Activated T-helper 1 cell treated with anti-CD3 and anti-CD28 coated beads, Interleukin-12 subunit alpha, Interleukin-12 subunit beta, Interleukin-2, Interleukin-4 antibody, amounts not matched to agents 30 ng/mL and 10 ng/mL and 1 ng/mL, durations not matched to agents 14 hours and 24 hours and 36 hours (primary cell): ENCODE data around the gene MAP3K4. TPM values are rescaled to one million over a fixed set of nuclear protein-coding genes. Genes with fewer than 3 reads are reported as not detected.
A peak's percentile ranks its signal among the peaks of the same experiment; 100 is the strongest.

Experiments
- DNase-seq: peaks from one replicate; pipeline ENCODE4 v3.0.0; 2021; ENCODE audit warnings: low spot score
- H3K27ac Mint-ChIP-seq: one replicate; pipeline ENCODE4 v1.8.0; 2021; ENCODE audit warnings: mild to moderate bottlenecking, mixed read lengths
- H3K27me3 Mint-ChIP-seq: one replicate; pipeline ENCODE4 v1.8.0; 2022; ENCODE audit warnings: mild to moderate bottlenecking, moderate library complexity, mixed read lengths; ENCODE audit not compliant: insufficient read depth
- H3K36me3 Mint-ChIP-seq: one replicate; pipeline ENCODE4 v1.8.0; 2021; ENCODE audit warnings: low read depth, mixed read lengths
- H3K4me1 Mint-ChIP-seq: one replicate; pipeline ENCODE4 v1.8.0; 2021; ENCODE audit warnings: low read depth, mixed read lengths
- H3K4me3 Mint-ChIP-seq: one replicate; pipeline ENCODE4 v1.8.0; 2021; ENCODE audit warnings: mild to moderate bottlenecking, moderate library complexity, mixed read lengths
- H3K9me3 Mint-ChIP-seq: one replicate; pipeline ENCODE4 v1.8.0; 2021; ENCODE audit warnings: mixed read lengths
- intact Hi-C: fragments of 100-400 bp; cut with micrococcal nuclease; formaldehyde crosslinking; loops from one replicate; pipeline ENCODE4 v1.15.1; 2024
- total RNA-seq: library from RNA; stranded (reverse); gene quantifications from 2 replicates; pipeline ENCODE4 v1.2.3, GENCODE V29; 2022

The MAP3K4 gene
- total RNA-seq, 1 donor from 2014 or later: 47.0 TPM

GRCh38 chr6:161091972-161092701 is 100.6 kb downstream of the MAP3K4 start:
- H3K27ac Mint-ChIP-seq: peak overlapping the region; percentile 20
- H3K9me3 Mint-ChIP-seq: no peaks in the 10 kb centered on the region
- intact Hi-C loops: no loop called here
- no peak for DNase-seq
- peaks cover 7% of the 10 kb centered on the region for H3K4me1 Mint-ChIP-seq
- no peak overlapping the region for H3K4me3 Mint-ChIP-seq
- no peaks in the 10 kb centered on the region for H3K27me3 Mint-ChIP-seq
- H3K36me3 Mint-ChIP-seq: peaks cover 44% of the 10 kb centered on the region

GRCh38 chr6:161094955-161095354 is 103.4 kb downstream of the MAP3K4 start:
- Mint-ChIP-seq H3K27me3 (no peaks in the 10 kb centered on the region), H3K4me3 (no peak overlapping the region), H3K27ac (no peak overlapping the region), H3K4me1 (peaks cover 7% of the 10 kb centered on the region), H3K9me3 (no peaks in the 10 kb centered on the region), H3K36me3 (peaks cover 33% of the 10 kb centered on the region)
- intact Hi-C loops: no loop called here
- DNase-seq: no peak

GRCh38 chr6:161095916-161096315 is 104.3 kb downstream of the MAP3K4 start:
- no peak overlapping the region for H3K4me3 Mint-ChIP-seq
- no peak overlapping the region for H3K27ac Mint-ChIP-seq
- H3K4me1 Mint-ChIP-seq: peaks cover 7% of the 10 kb centered on the region
- DNase-seq: no peak
- intact Hi-C loops: no loop called here
- H3K9me3 Mint-ChIP-seq: no peaks in the 10 kb centered on the region
- H3K27me3 Mint-ChIP-seq: no peaks in the 10 kb centered on the region
- peaks cover 30% of the 10 kb centered on the region for H3K36me3 Mint-ChIP-seq

- intact Hi-C loops: loop anchor here (5.0 kb wide), 1 partner anchor 272 kb away; no protein-coding TSS in a partner anchor
- no peaks in the 10 kb centered on the region for H3K27me3 Mint-ChIP-seq
- H3K27ac Mint-ChIP-seq: no peak overlapping the region
- H3K36me3 Mint-ChIP-seq: peaks cover 29% of the 10 kb centered on the region
- DNase-seq: no peak
- peaks cover 4% of the 10 kb centered on the region for H3K4me1 Mint-ChIP-seq
- H3K4me3 Mint-ChIP-seq: no peak overlapping the region
- H3K9me3 Mint-ChIP-seq: no peaks in the 10 kb centered on the region
Measured at GRCh38 chr6:161100072-161100471, 108.5 kb downstream of the MAP3K4 start.

GRCh38 chr6:161101517-161101916 is 109.9 kb downstream of the MAP3K4 start:
- no peaks in the 10 kb centered on the region for H3K9me3 Mint-ChIP-seq
- intact Hi-C loops: loop anchor here (5.0 kb wide), 1 partner anchor 271 kb away; no protein-coding TSS in a partner anchor
- H3K27ac Mint-ChIP-seq: no peak overlapping the region
- H3K4me1 Mint-ChIP-seq: peaks cover 10% of the 10 kb centered on the region
- no peak overlapping the region for H3K4me3 Mint-ChIP-seq
- no peak for DNase-seq
- peaks cover 30% of the 10 kb centered on the region for H3K36me3 Mint-ChIP-seq
- H3K27me3 Mint-ChIP-seq: no peaks in the 10 kb centered on the region

GRCh38 chr6:161103475-161103874 is 111.9 kb downstream of the MAP3K4 start:
- Mint-ChIP-seq H3K36me3 (peaks cover 34% of the 10 kb centered on the region), H3K4me3 (no peak overlapping the region), H3K27ac (no peak overlapping the region), H3K9me3 (no peaks in the 10 kb centered on the region), H3K27me3 (no peaks in the 10 kb centered on the region), H3K4me1 (peaks cover 10% of the 10 kb centered on the region)
- intact Hi-C loops: loop anchor here (5.0 kb wide), 1 partner anchor 269 kb away; no protein-coding TSS in a partner anchor
- DNase-seq: no peak

GRCh38 chr6:161104966-161105365 is 113.4 kb downstream of the MAP3K4 start:
- Mint-ChIP-seq H3K4me1 (peaks cover 10% of the 10 kb centered on the region), H3K4me3 (no peak overlapping the region), H3K27me3 (no peaks in the 10 kb centered on the region), H3K9me3 (no peaks in the 10 kb centered on the region), H3K27ac (no peak overlapping the region), H3K36me3 (peaks cover 39% of the 10 kb centered on the region)
- no peak for DNase-seq
- intact Hi-C loops: loop anchor here (5.0 kb wide), 1 partner anchor 267 kb away; no protein-coding TSS in a partner anchor

- H3K36me3 Mint-ChIP-seq: peaks cover 43% of the 10 kb centered on the region
- no peak for DNase-seq
- H3K4me3 Mint-ChIP-seq: no peak overlapping the region
- no peaks in the 10 kb centered on the region for H3K27me3 Mint-ChIP-seq
- H3K4me1 Mint-ChIP-seq: peaks cover 10% of the 10 kb centered on the region
- H3K9me3 Mint-ChIP-seq: no peaks in the 10 kb centered on the region
- no peak overlapping the region for H3K27ac Mint-ChIP-seq
- intact Hi-C loops: no loop called here
Measured at GRCh38 chr6:161105408-161105807, 113.8 kb downstream of the MAP3K4 start.

GRCh38 chr6:161107779-161108730 is 116.5 kb downstream of the MAP3K4 start:
- no peak overlapping the region for H3K27ac Mint-ChIP-seq
- no peaks in the 10 kb centered on the region for H3K27me3 Mint-ChIP-seq
- no peak overlapping the region for H3K4me3 Mint-ChIP-seq
- peaks cover 32% of the 10 kb centered on the region for H3K4me1 Mint-ChIP-seq
- intact Hi-C loops: no loop called here
- no peaks in the 10 kb centered on the region for H3K9me3 Mint-ChIP-seq
- no peak for DNase-seq
- H3K36me3 Mint-ChIP-seq: peaks cover 61% of the 10 kb centered on the region

- H3K9me3 Mint-ChIP-seq: no peaks in the 10 kb centered on the region
Measured at GRCh38 chr6:161108916-161109315, 117.3 kb downstream of the MAP3K4 start.

GRCh38 chr6:161109366-161109765 is 117.8 kb downstream of the MAP3K4 start:
- Mint-ChIP-seq H3K4me3 (no peak overlapping the region), H3K36me3 (peaks cover 52% of the 10 kb centered on the region), H3K27me3 (no peaks in the 10 kb centered on the region), H3K27ac (no peak overlapping the region), H3K4me1 (peaks cover 33% of the 10 kb centered on the region), H3K9me3 (no peaks in the 10 kb centered on the region)
- intact Hi-C loops: no loop called here
- DNase-seq: no peak

More at GRCh38 chr6:161108916-161109315, 117.3 kb downstream of the MAP3K4 start:
- H3K27ac Mint-ChIP-seq: no peak overlapping the region
- H3K27me3 Mint-ChIP-seq: no peaks in the 10 kb centered on the region
- intact Hi-C loops: no loop called here
- H3K4me1 Mint-ChIP-seq: peaks cover 33% of the 10 kb centered on the region
- peaks cover 54% of the 10 kb centered on the region for H3K36me3 Mint-ChIP-seq
- no peak for DNase-seq
- H3K4me3 Mint-ChIP-seq: no peak overlapping the region

GRCh38 chr6:161110028-161110779 is 118.6 kb downstream of the MAP3K4 start:
- intact Hi-C loops: loop anchor here (2.0 to 5.0 kb wide), 2 partner anchors 117 to 162 kb away; partner anchors contain the start of gene AGPAT4
- Mint-ChIP-seq H3K27me3 (no peaks in the 10 kb centered on the region), H3K9me3 (no peaks in the 10 kb centered on the region), H3K4me3 (no peak overlapping the region), H3K4me1 (peaks cover 27% of the 10 kb centered on the region), H3K27ac (no peak overlapping the region), H3K36me3 (peaks cover 55% of the 10 kb centered on the region)
- DNase-seq: no peak
